Lower leg skin (tissue), 3 donors: ENCODE measurements around the gene CCDC158.

Experiments
- CTCF ChIP-seq, 3 donors: fragments of 450-650 bp; IDR thresholded peaks; one replicate each; pipeline ENCODE4 v1.5.1; 2016; ENCODE audit warnings: antibody characterized with exemption in 3 of 3, mild to moderate bottlenecking in 3 of 3, moderate library complexity in 2 of 3
- POLR2A ChIP-seq, 2 donors: fragments of 450-650 bp; IDR thresholded peaks; one replicate each; pipeline ENCODE4 v1.6.1; 2016 to 2017; ENCODE audit warnings: antibody characterized with exemption in 2 of 2, mild to moderate bottlenecking in 1 of 2, moderate library complexity in 1 of 2

- TF ChIP-seq CTCF (IDR thresholded peaks at IDR 0.05), result no peak
- TF ChIP-seq POLR2A (IDR thresholded peaks at IDR 0.05), result no peak
Observed at GRCh38 chr4:76279462-76279861, 141.5 kb downstream of the CCDC158 start.
